T-helper 17 cell (primary cell): Measurements from ENCODE around the gene CTSE. TPM values are rescaled to one million over a fixed set of nuclear protein-coding genes. Genes with fewer than 3 reads are reported as not detected.
A peak's percentile ranks its signal among the peaks of the same experiment; 100 is the strongest.

ENCODE experiments used
- ATAC-seq: fragments of 150-1000 bp; cut with Tn5 transposase; 2 replicates; pipeline ENCODE4 v1.10.0; 2021; ENCODE audit warnings: mild to moderate bottlenecking, moderate library complexity
- DNase-seq, 3 donors: peaks; one replicate each; pipeline versions ENCODE4 v3.0.0 to v3.0.0-alpha.2; 2020 to 2021
- H3K9me3 ChIP-seq: one replicate; pipeline ENCODE4 v1.7.0; 2013; ENCODE audit warnings: low read length, mild to moderate bottlenecking; ENCODE audit not compliant: control insufficient read depth, poor library complexity, severe bottlenecking
- H3K27ac Mint-ChIP-seq: one replicate; pipeline ENCODE4 v1.8.0; 2022; ENCODE audit warnings: mild to moderate bottlenecking, moderate library complexity, mixed read lengths
- H3K27me3 Mint-ChIP-seq: one replicate; pipeline ENCODE4 v1.8.0; 2022; ENCODE audit warnings: mixed read lengths
- H3K36me3 Mint-ChIP-seq: one replicate; pipeline ENCODE4 v1.8.0; 2022; ENCODE audit warnings: low read depth, mixed read lengths
- H3K4me1 Mint-ChIP-seq: one replicate; pipeline ENCODE4 v1.8.0; 2022; ENCODE audit warnings: mild to moderate bottlenecking, mixed read lengths
- H3K4me3 Mint-ChIP-seq: one replicate; pipeline ENCODE4 v1.8.0; 2022; ENCODE audit warnings: mild to moderate bottlenecking, moderate library complexity, mixed read lengths
- total RNA-seq, 4 donors: library from RNA in 2 of 4; stranded (reverse) in 2 of 4; gene quantifications; one replicate each; pipeline ENCODE4 v1.2.3 and lab custom pipeline; 2022 to 2026

CTSE gene
- total RNA-seq, 2 donors from 2014 or later: not detected

DNA sequence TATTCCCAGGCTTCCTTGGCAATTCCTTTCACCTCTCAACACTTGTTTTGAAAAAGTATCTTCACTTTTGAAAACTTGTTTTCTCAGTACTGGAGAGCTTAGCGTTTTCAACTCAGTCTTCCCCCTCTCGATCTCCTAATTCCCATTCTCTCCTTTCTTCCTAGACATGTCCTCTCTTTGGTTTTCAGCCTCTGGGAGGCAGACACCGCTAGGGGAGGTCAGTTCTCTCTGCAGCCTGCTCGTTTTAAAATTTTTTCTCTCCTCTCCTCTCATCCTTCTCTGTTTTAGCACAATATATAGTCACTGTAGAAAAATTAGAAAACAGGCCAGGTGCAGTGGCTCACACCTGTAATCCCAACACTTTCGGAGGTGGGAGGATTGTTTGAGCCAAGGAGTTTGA lies 16.6 kb upstream of the CTSE start:
- no peak for DNase-seq
- ATAC-seq: no peak
- Mint-ChIP-seq H3K27me3 (peaks cover 5% of the 10 kb centered on the region), H3K36me3 (no peaks in the 10 kb centered on the region), H3K27ac (peak overlapping the region; percentile 69), H3K4me3 (no peak overlapping the region), H3K4me1 (peaks cover 23% of the 10 kb centered on the region)
- no peaks in the 10 kb centered on the region for H3K9me3 ChIP-seq

DNA sequence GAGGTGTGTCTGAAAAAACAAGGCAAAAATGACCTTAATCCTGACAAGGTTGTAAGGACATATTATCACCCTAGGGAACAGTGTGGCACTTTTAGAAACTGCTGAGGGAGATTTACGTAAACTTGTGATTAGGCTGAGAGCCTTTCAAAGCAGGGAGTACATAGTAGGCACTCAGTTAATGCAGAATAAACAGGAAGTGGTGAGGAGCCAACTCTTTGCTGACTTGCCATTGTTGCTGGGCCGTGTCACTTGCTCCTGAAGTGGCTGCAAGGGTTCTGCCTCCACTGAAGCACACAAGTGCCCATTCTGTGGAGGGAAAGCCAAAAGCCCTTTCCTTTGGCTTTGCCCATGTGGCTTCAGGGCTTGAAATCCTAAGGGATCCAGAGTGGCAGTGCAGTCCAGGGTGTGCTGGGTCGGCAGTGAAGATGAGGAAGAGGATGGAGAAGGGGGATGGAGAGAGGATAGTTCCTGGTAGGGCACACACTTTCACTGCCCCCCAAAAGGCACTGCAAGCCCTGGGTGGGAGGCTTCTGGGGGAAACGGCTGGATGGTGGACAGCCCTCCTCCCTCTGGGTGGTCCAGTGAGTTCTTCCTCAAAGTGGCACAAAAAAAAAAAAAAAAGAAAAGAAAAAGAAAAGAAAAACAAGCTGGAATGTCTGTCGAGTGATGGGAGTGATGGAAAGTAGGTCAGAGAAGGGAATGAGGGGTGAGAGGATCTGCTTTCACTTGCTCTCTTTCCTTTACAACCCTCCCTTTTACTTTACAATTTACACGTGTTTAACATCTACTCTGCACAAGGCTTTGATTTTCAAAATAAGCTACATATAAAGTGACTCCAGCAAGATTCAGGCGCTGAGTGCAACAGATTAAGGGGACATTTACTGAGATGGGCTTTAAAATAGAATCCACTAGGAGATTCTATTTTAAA lies 15.6 kb upstream of the CTSE start:
- DNase-seq (no peak), ATAC-seq (no peak)
- Mint-ChIP-seq H3K27me3 (peaks cover 5% of the 10 kb centered on the region), H3K4me1 (peaks cover 23% of the 10 kb centered on the region), H3K27ac (peak overlapping the region; percentile 89), H3K4me3 (peak overlapping the region; percentile 77), H3K36me3 (no peaks in the 10 kb centered on the region)
- H3K9me3 ChIP-seq: no peaks in the 10 kb centered on the region

DNA sequence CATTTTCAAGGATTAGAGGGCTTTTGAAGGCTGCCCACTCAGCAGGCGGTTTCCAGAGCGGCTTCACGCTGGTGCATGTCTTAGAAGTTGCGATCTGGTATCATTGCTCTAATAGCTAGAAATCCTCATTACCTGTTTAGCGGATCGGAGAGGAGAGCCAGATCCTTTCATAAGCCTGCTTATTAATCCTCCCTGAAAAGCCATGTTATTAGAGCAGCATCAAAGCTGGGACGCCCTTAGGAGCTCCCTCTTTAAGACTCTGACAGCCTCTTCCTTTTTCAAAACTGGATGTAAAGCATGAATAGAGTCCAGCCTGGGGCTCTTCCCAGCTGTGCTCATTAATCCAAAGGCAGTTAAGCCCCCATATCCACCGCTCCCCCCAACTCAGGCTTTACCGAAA lies 13.9 kb upstream of the CTSE start:
- Mint-ChIP-seq H3K36me3 (no peaks in the 10 kb centered on the region), H3K27ac (no peak overlapping the region), H3K4me3 (no peak overlapping the region), H3K27me3 (peaks cover 5% of the 10 kb centered on the region), H3K4me1 (peaks cover 23% of the 10 kb centered on the region)
- DNase-seq: no peak
- no peak for ATAC-seq
- H3K9me3 ChIP-seq: no peaks in the 10 kb centered on the region

DNA sequence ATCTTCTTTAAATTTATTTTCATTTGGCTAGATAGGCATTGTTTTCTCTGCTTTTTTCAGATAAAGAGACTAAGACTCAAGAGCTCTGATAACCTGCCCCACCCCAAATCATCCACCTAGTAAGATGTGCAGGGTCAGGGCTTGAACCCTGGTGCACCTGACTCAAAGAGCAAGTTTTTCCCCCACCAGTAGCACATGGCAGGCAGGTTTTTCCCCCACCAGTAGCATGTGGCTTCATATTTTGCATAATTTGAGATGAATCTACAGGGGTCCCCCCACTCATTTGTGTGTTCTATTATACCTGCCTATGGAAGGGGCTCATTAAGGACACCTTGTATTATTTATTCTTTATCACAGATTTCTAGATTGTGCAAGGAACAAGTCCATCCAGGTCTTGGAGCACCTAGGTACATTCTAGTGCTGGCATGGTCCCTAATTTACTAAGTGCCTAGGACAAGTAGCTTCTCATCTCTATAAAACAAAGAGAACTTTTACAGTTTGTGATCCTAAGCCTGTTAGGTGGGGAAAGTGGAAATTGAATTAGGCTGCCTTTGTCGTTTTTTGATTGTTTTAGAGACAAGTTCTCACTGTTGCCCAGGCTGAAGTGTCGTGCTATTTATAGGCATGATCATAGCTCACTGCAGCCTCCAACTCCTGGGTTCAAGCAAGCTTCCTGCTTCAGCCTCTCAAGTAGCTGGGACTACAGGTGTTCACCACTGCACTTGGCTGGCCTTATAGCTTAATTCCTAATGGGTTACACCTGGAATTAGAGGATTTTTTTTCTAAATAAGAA lies 13.2 kb upstream of the CTSE start:
- DNase-seq (no peak), ATAC-seq (no peak)
- Mint-ChIP-seq H3K36me3 (peaks cover 2% of the 10 kb centered on the region), H3K27me3 (peaks cover 5% of the 10 kb centered on the region), H3K4me1 (peaks cover 26% of the 10 kb centered on the region), H3K4me3 (peak overlapping the region; percentile 21), H3K27ac (peak overlapping the region; percentile 66)
- no peaks in the 10 kb centered on the region for H3K9me3 ChIP-seq

DNA sequence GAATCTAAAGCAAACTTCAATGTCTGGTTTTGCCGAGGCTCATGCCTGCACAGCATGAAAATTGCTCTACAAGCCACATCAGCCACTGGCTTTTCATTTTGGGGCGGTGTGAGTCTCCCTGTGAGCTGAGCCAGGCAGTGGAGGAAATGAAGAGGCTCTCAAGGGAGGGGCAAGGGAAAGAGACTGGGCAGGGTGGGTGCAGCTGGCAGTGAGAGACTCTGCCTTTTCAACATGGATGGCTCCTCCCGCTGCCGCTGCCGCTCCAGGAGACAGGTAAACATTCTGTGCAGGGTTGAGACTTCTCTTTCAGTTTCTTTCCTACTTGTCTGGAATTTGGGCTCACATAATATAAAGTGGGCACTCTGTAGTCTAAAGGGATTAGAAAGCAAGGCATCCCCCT lies 11.3 kb upstream of the CTSE start:
- Mint-ChIP-seq H3K4me1 (peaks cover 23% of the 10 kb centered on the region), H3K27me3 (peaks cover under 1% of the 10 kb centered on the region), H3K36me3 (peaks cover 2% of the 10 kb centered on the region), H3K4me3 (peak overlapping the region; percentile 84), H3K27ac (peak overlapping the region; percentile 66)
- DNase-seq (no peak), ATAC-seq (peak; percentile 55)
- no peaks in the 10 kb centered on the region for H3K9me3 ChIP-seq

DNA sequence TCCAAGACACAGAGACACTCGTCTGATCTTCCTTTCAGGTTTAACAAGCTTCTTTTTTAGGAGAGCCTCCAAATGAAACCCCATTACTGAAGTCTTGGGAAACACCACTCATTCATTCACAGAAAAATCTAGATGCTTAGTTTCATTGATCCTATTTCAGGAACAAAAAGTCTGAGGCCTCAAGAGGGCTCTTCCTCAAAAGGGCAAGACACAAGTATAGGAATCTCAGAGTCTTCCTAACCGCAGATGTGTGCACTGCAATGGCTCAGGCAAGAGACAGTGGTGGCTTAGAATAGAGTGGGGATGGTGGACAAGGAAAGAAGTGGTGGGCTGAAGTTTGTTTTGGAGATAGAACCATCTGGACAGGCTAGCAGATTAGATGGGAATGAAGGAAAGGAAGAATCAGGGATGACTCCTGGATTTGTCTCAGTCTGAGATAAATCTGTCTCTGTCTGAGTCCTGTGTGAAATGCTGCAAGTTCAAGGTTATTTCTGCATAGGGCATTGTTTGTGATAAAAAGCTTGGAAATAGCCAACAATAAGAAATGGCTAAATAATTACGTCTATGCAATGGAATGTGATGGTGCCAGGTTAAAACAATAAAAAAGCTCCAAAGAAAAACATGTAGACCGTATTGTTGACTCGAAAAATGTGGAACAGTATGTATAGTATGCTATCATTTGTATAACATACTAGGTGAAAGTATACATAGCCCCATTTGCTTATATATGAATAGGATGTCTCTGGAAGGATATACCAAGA lies 8.9 kb upstream of the CTSE start:
- H3K4me3 Mint-ChIP-seq: no peak overlapping the region
- H3K27me3 Mint-ChIP-seq: peaks cover 19% of the 10 kb centered on the region
- no peak for DNase-seq
- H3K27ac Mint-ChIP-seq: peak overlapping the region; percentile 16
- peaks cover 9% of the 10 kb centered on the region for H3K4me1 Mint-ChIP-seq
- peaks cover 4% of the 10 kb centered on the region for H3K36me3 Mint-ChIP-seq
- H3K9me3 ChIP-seq: no peaks in the 10 kb centered on the region
- no peak for ATAC-seq

DNA sequence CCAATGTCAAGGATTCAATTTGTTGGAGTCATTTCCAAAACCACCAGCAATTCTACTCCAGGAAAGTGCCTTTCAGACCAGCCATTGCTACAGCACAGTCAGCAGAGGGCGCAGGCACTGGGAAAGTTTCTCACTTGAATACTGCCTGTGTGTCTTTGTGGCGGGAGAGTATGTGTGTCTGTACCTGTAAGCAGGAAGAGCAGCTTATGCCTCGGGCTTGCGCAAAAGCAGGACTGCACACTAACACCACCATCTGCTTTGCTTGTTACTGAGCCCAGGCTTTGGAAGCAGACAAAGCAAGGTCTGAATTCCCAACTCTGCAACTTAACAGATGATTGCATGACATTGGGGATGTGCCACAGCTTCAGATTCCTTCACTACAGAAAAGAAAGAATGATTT lies 7.0 kb upstream of the CTSE start:
- H3K4me1 Mint-ChIP-seq: peaks cover 9% of the 10 kb centered on the region
- peaks cover 4% of the 10 kb centered on the region for H3K36me3 Mint-ChIP-seq
- H3K4me3 Mint-ChIP-seq: no peak overlapping the region
- DNase-seq (peak; percentile 39 to 51 (median 44)), ATAC-seq (peak; percentile 89)
- H3K27ac Mint-ChIP-seq: no peak overlapping the region
- no peaks in the 10 kb centered on the region for H3K9me3 ChIP-seq
- peaks cover 27% of the 10 kb centered on the region for H3K27me3 Mint-ChIP-seq

DNA sequence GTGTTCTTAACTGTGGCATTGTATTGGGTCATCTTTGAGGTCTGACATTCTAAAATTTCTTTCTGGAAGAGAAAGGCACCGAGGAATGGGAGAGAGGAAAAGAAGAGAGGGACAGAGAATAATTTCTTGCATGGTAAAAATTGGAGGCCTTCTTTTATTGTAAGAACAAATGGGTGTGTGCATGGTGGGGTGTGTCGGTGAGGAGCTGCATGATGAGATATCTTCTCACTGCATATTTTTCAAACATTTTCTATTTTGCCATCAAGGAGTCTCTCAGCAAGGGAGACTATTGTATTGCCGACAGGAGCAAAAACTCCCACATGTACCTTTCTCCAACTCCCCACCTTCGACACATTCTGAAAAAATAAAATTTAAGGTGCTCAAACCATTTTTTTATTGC lies 6.5 kb upstream of the CTSE start:
- H3K27me3 Mint-ChIP-seq: peaks cover 27% of the 10 kb centered on the region
- H3K4me3 Mint-ChIP-seq: no peak overlapping the region
- H3K4me1 Mint-ChIP-seq: peaks cover 9% of the 10 kb centered on the region
- no peaks in the 10 kb centered on the region for H3K9me3 ChIP-seq
- H3K27ac Mint-ChIP-seq: no peak overlapping the region
- ATAC-seq (no peak), DNase-seq (no peak)
- peaks cover 4% of the 10 kb centered on the region for H3K36me3 Mint-ChIP-seq

DNA sequence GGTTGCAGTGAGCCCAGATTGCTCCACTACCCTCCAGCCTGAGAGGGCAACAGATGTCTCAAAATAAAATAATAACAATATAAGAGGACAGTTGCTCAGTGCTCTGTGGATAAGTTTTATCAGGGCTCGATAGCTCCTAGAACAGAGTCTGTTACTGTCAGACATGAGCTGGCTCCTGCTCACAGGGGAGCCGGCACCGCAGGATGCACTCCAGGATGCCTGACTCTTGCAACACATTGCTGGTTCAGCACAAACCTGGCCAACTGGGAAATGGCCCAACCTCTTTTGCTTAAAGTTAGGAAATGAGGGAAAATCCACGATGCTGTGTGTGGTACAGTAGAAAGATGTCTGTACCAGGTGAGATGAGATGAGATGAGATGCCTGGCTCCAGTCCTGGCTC lies 5.8 kb upstream of the CTSE start:
- Mint-ChIP-seq H3K36me3 (peaks cover 4% of the 10 kb centered on the region), H3K27ac (no peak overlapping the region), H3K4me3 (no peak overlapping the region), H3K27me3 (peaks cover 27% of the 10 kb centered on the region), H3K4me1 (peaks cover 9% of the 10 kb centered on the region)
- ATAC-seq (no peak), DNase-seq (no peak)
- no peaks in the 10 kb centered on the region for H3K9me3 ChIP-seq

DNA sequence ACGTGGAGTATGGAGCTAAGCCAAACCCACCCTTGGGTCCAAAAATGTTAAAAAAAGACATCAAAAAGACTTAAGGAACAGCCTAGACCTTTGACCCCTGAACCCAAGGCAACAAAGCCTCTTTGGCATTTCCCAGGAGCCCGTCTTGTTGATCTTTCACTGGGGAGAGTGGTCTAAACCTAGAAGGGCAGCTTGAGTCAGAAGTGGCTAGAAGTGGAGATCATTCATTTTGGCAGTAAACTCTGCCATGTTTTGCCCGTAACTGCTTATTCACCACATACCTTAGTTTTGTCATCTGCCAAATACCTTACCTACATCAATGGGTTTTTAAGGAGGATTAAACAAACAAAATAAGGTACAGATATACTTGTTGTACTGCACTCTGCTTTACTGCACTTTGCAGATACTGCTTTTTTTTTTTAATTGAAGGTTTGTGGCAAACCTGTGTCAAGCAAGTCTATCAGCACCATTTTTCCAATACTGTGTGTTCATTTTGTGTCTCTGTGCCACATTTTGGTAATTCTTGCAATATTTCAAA lies 1.7 kb upstream of the CTSE start:
- H3K9me3 ChIP-seq: no peaks in the 10 kb centered on the region
- Mint-ChIP-seq H3K27me3 (peaks cover 56% of the 10 kb centered on the region), H3K4me1 (peaks cover 3% of the 10 kb centered on the region), H3K4me3 (no peak overlapping the region), H3K36me3 (peaks cover 2% of the 10 kb centered on the region), H3K27ac (no peak overlapping the region)
- no peak for DNase-seq
- ATAC-seq: no peak

DNA sequence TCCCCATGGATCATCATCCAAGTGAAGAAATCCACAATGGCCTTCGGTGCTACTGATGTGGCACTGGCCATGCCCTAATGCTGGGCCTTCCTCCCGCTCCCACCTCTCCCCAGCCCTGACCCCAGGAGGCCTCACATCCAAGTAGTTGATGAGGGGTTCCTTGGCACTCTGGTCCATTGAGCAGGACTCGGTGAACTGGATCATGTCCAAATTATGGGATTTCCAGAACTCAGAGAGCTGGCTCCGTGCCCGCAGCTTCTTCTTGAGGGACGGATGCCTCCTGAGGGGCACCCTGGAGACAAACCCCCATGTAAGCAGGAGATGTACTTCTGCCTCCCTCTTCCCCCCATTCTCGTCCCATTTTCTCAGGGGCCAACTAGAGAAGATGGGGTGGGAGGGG lies 929 bp downstream of the CTSE start:
- no peak overlapping the region for H3K4me3 Mint-ChIP-seq
- H3K4me1 Mint-ChIP-seq: no peaks in the 10 kb centered on the region
- no peak overlapping the region for H3K27ac Mint-ChIP-seq
- no peaks in the 10 kb centered on the region for H3K9me3 ChIP-seq
- peaks cover 45% of the 10 kb centered on the region for H3K27me3 Mint-ChIP-seq
- DNase-seq (no peak), ATAC-seq (no peak)
- H3K36me3 Mint-ChIP-seq: peaks cover 1% of the 10 kb centered on the region

DNA sequence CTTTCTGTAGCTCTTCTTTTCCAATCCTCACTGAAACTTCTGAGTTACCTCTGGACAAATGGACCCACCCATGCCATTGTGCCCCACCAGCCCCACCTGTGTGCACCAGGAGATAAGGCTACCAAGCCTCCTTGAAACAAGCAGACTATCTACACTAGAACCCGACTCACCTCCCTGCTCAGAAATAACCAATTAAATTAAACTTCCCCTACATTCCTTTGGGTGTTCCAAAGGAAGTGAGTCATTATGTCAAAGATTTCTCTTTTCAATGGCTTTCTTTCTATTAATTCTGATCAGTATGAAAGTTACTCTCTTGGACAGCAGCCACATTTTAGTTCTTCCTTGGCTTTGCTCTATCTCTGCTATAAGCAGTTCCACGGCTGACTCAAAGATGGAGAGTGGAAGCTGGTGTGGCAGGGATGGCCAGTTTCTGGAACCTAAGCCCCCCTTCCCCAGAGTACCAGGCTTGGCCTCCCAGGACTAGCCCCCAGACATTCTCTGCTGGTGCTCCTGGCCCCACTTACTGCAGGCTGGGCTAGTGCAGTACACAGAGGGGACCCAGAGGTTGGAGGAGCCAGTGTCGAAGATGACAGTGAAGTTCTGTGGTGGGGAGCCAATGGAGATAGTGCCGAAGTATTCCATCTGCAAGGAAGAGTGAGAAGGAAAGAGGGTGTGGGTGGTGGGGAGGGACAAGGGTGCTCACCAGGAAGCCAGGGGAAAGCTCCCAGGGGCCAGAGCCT lies 1.9 kb downstream of the CTSE start:
- H3K36me3 Mint-ChIP-seq: peaks cover 2% of the 10 kb centered on the region
- no peaks in the 10 kb centered on the region for H3K4me1 Mint-ChIP-seq
- no peak overlapping the region for H3K27ac Mint-ChIP-seq
- peaks cover 35% of the 10 kb centered on the region for H3K27me3 Mint-ChIP-seq
- ATAC-seq (no peak), DNase-seq (no peak)
- no peaks in the 10 kb centered on the region for H3K9me3 ChIP-seq
- no peak overlapping the region for H3K4me3 Mint-ChIP-seq
